Measurements from ENCODE around the gene EPN3.

DNA sequence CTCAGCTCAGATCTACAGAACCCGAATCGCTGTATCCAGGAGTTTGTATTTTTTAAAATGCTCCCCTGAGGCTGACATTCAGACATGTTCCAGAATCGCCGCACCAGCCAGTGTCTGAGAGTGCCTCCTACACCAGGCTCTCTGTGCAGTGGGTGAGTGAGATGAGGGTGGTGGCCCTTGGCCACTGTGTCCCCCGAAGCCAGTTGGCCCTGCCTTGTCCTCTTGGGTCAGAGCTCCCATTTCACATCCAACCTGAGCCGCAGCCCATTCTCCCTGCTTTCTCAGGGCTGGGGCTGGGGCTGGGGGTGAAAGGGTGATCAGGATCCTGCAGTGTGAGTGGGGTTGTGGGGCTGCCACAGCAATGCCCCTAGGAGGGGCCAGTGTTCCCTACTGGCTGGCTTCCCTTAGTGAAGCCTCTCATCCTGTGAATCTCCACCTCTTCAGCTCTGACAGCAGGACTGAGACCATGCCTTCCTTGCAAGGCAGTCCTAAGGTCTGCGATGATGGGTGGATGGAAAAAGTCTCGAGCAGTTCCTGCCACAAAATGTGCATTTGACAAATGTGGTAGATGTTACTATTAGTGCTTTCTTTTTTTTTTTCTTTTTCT lies 37.2 kb upstream of the EPN3 start:
- TF ChIP-seq, protein P1, sequence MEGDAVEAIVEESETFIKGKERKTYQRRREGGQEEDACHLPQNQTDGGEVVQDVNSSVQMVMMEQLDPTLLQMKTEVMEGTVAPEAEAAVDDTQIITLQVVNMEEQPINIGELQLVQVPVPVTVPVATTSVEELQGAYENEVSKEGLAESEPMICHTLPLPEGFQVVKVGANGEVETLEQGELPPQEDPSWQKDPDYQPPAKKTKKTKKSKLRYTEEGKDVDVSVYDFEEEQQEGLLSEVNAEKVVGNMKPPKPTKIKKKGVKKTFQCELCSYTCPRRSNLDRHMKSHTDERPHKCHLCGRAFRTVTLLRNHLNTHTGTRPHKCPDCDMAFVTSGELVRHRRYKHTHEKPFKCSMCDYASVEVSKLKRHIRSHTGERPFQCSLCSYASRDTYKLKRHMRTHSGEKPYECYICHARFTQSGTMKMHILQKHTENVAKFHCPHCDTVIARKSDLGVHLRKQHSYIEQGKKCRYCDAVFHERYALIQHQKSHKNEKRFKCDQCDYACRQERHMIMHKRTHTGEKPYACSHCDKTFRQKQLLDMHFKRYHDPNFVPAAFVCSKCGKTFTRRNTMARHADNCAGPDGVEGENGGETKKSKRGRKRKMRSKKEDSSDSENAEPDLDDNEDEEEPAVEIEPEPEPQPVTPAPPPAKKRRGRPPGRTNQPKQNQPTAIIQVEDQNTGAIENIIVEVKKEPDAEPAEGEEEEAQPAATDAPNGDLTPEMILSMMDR (optimal IDR thresholded peaks at IDR 0.05 in 1 of 3, IDR thresholded peaks at IDR 0.05 in 1 of 3, conservative IDR thresholded peaks at IDR 0.05 in 1 of 3; ENCODE audit: extremely low read depth in 1 of 3, insufficient read depth in 2 of 3, low read length in 3 of 3) = no peak
- TF ChIP-seq EZH2 (IDR thresholded peaks at IDR 0.05; ENCODE audit: low read length) = no peak

Data from keratinocyte (primary cell).